C4-2B (cell line): ENCODE results near the gene SRPK2.

Experiments used
- H3K27ac ChIP-seq: fragments of 450-650 bp; 2 replicates; pipeline ENCODE4 v1.5.1; 2017
- ZFX ChIP-seq: fragments of 450-650 bp; IDR thresholded peaks from 2 replicates; pipeline ENCODE4 v1.6.1; 2017
- TF ChIP-seq, protein P1 (sequence below): fragments of 450-650 bp; conservative IDR thresholded peaks from 2 replicates; pipeline ENCODE4 v1.5.1; 2017; ENCODE audit warnings: mild to moderate bottlenecking

The SRPK2 gene

DNA sequence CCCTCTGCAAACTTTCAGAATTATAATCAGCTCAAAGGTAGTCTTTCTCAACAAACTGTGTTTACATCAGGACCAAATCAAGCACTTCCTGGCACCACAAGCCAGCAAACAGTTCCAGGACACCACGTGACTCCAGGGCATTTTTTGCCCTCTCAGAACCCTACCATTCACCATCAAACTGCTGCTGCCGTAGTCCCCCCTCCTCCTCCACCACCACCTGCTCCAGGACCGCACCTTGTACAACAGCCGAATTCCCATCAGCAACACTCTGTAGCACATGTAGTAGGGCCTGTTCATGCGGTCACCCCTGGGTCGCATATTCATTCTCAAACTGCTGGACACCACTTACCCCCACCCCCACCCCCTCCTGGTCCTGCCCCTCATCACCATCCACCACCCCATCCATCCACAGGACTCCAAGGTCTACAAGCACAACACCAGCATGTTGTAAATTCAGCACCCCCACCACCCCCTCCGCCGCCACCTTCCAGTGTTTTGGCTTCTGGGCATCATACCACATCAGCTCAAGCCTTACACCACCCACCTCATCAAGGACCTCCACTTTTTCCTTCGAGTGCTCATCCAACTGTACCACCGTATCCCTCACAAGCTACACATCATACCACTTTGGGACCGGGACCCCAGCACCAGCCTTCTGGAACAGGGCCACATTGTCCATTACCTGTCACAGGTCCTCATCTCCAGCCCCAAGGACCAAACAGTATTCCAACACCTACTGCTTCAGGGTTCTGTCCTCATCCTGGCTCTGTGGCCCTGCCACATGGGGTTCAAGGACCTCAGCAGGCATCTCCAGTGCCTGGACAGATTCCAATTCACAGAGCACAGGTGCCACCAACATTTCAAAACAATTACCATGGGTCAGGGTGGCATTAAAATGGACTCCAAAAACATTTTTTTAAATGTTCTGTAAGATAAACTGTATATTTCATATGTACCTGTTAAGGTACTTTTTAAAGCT lies 276.0 kb downstream of the SRPK2 start:
- no peak for TF ChIP-seq ZFX
- TF ChIP-seq, protein P1, sequence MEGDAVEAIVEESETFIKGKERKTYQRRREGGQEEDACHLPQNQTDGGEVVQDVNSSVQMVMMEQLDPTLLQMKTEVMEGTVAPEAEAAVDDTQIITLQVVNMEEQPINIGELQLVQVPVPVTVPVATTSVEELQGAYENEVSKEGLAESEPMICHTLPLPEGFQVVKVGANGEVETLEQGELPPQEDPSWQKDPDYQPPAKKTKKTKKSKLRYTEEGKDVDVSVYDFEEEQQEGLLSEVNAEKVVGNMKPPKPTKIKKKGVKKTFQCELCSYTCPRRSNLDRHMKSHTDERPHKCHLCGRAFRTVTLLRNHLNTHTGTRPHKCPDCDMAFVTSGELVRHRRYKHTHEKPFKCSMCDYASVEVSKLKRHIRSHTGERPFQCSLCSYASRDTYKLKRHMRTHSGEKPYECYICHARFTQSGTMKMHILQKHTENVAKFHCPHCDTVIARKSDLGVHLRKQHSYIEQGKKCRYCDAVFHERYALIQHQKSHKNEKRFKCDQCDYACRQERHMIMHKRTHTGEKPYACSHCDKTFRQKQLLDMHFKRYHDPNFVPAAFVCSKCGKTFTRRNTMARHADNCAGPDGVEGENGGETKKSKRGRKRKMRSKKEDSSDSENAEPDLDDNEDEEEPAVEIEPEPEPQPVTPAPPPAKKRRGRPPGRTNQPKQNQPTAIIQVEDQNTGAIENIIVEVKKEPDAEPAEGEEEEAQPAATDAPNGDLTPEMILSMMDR = no peak

DNA sequence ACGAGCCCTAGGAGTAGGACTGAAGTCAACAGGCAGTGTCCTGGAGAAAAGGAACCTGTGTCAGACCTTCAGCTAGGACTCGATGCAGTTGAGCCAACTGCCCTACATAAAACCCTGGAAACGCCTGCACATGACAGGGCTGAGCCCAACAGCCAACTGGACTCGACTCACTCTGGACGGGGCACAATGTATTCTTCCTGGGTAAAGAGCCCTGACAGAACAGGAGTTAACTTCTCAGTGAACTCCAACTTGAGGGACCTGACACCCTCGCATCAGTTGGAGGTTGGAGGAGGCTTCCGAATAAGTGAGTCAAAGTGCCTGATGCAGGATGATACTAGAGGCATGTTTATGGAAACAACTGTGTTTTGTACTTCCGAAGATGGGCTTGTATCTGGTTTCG lies 281.3 kb downstream of the SRPK2 start:
- TF ChIP-seq, protein P1 = no peak
- TF ChIP-seq ZFX = no peak
- H3K27ac ChIP-seq = no peak overlapping the region

More for the DNA sequence above, 276.0 kb downstream of the SRPK2 start:
- H3K27ac ChIP-seq = no peak overlapping the region

DNA sequence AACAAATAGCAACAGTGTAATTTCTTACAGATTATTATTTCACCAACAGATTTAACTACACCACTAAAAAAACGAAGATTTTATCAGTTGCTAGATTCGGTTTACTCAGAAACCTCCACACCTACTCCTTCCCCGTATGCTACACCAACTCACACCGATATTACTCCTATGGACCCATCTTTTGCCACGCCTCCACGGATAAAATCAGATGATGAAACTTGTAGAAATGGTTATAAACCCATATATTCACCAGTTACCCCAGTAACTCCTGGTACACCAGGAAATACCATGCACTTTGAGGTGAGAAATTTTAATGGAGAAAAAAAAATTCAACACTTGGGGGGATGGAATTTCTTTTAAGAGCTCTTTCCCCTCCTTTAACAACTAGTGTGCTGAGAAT lies 282.2 kb downstream of the SRPK2 start:
- no peak for TF ChIP-seq ZFX
- TF ChIP-seq, protein P1 = no peak
- H3K27ac ChIP-seq = no peak overlapping the region

DNA sequence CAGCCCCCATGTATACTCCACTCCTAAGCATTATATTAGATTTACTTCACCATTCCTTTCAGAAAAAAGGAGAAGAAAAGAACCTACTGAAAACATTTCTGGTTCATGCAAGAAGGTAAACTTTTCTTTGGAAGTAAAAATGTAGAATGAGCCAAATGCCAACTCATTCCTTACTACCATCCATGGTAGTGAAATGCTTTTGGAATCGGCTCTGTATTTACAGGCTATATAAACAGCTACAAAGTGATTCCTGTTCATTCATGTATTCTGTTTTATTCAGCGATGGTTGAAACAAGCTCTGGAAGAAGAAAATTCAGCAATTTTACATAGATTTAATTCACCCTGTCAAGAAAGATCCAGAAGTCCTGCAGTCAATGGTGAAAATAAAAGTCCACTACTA lies 283.1 kb downstream of the SRPK2 start:
- no peak for TF ChIP-seq ZFX
- TF ChIP-seq, protein P1 = no peak
- H3K27ac ChIP-seq = no peak overlapping the region

DNA sequence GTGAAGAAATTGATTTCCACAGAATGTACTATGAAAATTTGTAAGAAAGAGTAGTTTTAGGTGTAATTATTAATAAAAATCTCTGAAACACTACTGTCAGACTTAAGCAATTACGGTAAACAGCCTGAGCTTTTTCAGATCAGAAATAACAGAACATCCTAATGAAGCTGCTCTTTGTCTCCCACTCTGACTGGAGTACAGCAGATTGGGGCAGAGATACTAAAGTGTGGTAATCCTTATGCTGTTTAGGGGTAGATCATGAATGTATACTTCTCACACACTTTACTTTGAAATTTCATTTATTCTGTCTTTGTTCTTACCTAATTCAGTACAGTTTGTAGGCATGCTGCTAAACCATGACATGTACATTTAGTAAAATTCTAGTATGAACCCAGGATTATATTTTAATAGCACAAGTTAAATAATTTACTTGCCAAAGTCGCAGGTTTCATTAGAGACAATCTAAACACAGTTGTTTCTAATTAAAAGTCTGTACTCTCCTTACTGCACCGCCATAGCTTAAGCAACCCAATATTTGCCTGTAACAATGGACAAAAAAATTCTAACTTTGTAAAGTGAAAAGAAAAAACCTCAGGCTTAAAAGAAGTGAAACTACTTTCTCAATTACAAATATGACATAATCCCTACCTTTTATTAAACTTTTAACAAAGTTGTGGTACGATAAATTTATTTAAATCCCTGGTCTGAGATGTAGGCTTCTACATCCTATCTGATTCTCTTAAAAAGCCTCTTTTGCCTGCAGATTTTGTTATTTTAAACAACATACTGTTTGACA lies 286.0 kb downstream of the SRPK2 start:
- no peak for TF ChIP-seq ZFX
- TF ChIP-seq, protein P1 = no peak
- no peak overlapping the region for H3K27ac ChIP-seq

DNA sequence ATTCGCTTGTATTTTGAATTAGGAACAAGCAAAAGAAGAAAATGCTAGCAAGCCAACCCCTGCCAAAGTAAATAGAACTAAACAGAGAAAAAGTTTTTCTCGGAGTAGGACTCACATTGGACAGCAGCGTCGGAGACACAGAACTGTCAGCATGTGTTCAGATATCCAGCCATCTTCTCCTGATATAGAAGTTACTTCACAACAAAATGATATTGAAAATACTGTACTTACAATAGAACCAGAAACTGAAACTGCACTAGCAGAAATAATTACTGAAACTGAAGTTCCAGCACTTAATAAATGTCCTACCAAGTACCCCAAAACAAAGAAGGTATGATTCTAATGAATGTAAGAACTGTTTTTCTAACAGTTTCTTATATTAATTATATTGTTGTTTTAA lies 286.9 kb downstream of the SRPK2 start:
- H3K27ac ChIP-seq = no peak overlapping the region
- no peak for TF ChIP-seq ZFX
- TF ChIP-seq, protein P1 = no peak
